ENCODE measurements around the gene EXT2. TPM values are rescaled to one million over a fixed set of nuclear protein-coding genes. Genes with fewer than 3 reads are reported as not detected.

Gene EXT2
- total RNA-seq, 1 donor from 2014 or later = 24.5 TPM

- H3K27ac ChIP-seq (replicated peaks) = no peak overlapping the region
- TF ChIP-seq CTCF (IDR thresholded peaks at IDR 0.05; ENCODE audit: borderline replicate concordance) = no peak
- no peak overlapping the region for H3K4me3 ChIP-seq
- peaks cover 15% of the 10 kb centered on the region for H3K9me3 ChIP-seq (replicated peaks)
- H3K4me1 ChIP-seq = peaks cover 13% of the 10 kb centered on the region
- H3K36me3 ChIP-seq = peaks cover 8% of the 10 kb centered on the region
- intact Hi-C loops (cut with micrococcal nuclease) = loop anchor here (10.0 kb wide), 1 partner anchor 63 kb away; no protein-coding TSS in a partner anchor
- DNase-seq = no peak
- no peaks in the 10 kb centered on the region for H3K27me3 ChIP-seq (ENCODE audit: low read depth)
Measured at GRCh38 chr11:44257338-44258189, 162.1 kb downstream of the EXT2 start.

DNA sequence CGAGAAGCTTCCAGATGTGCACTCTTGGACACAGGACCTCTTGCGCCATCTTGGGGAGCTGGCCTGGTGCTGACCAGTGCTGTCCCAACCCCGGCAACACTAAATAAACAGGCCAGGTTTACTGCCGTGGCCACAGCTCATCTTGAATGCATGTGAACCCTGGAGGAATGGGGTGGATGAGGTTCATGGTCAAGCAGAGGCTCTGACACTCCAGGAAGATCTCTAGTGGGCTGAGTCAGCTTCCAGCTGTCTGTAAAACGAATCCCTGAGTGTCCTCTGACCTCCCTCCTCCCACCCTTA, 162.7 kb downstream of the EXT2 start:
- Histone ChIP-seq H3K27ac (replicated peaks) (no peak overlapping the region), H3K4me3 (no peak overlapping the region), H3K4me1 (peaks cover 13% of the 10 kb centered on the region), H3K9me3 (replicated peaks) (peaks cover 9% of the 10 kb centered on the region), H3K27me3 (ENCODE audit: low read depth) (no peaks in the 10 kb centered on the region), H3K36me3 (peaks cover 2% of the 10 kb centered on the region)
- intact Hi-C loops (cut with micrococcal nuclease) = loop anchor here (10.0 kb wide), 1 partner anchor 63 kb away; no protein-coding TSS in a partner anchor
- no peak for TF ChIP-seq CTCF (IDR thresholded peaks at IDR 0.05; ENCODE audit: borderline replicate concordance)
- no peak for DNase-seq

DNA sequence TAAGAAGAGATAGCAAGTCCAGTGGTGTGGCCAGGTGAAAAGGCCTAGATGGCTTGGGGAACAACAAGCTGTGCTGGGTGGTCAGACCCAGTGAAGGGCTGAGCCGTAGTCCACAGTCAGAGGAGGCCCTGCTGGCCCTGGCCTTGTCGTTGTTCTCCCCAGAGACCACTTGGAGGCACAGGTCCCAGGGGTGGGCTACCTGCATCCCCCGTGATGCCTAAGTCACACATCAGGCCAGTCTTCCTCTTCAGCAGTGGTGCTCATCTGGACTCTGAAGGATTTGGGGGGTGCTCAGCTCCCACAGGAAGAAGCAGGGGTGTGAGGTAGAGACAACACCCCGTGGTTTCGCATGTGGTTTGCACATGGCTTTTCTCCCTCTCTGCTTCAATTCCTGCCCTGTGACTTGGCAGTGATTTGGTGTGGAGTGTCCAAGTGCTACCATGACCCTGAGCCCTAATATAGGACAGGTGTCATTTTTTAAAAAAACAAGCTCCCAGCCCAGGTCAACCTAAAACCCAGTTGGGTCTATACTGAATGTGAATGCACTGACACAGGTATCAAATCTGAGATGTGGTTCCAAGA, 163.5 kb downstream of the EXT2 start:
- H3K36me3 ChIP-seq = no peaks in the 10 kb centered on the region
- no peak overlapping the region for H3K27ac ChIP-seq (replicated peaks)
- no peak for TF ChIP-seq CTCF (IDR thresholded peaks at IDR 0.05; ENCODE audit: borderline replicate concordance)
- H3K27me3 ChIP-seq (ENCODE audit: low read depth) = no peaks in the 10 kb centered on the region
- intact Hi-C loops (cut with micrococcal nuclease) = loop anchor here (10.0 kb wide), 1 partner anchor 64 kb away; no protein-coding TSS in a partner anchor
- peaks cover 1% of the 10 kb centered on the region for H3K9me3 ChIP-seq (replicated peaks)
- H3K4me1 ChIP-seq = peaks cover 13% of the 10 kb centered on the region
- DNase-seq = no peak
- no peak overlapping the region for H3K4me3 ChIP-seq

DNA sequence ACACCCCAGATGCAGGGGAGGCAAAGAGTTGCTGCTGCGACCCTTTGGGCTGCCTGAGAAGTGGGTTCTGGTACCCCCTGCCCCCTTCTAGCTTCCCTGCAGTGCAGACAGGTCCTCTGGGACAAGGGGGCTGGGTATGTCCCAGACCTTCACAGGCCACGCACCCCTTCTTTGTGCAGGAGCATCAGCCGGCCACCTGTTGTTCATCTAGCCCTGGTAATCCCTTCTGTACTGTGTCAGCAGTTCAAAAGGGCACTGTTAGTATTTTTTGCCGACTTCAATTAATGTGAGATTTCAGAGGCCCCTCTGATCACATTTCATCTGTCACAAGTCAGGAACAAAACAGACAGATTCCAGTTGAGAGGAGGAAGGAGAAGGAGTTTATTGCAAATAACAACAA, 164.6 kb downstream of the EXT2 start:
- no peak overlapping the region for H3K27ac ChIP-seq (replicated peaks)
- TF ChIP-seq CTCF (IDR thresholded peaks at IDR 0.05; ENCODE audit: borderline replicate concordance) = no peak
- intact Hi-C loops (cut with micrococcal nuclease) = no loop called here
- peaks cover 4% of the 10 kb centered on the region for H3K27me3 ChIP-seq (ENCODE audit: low read depth)
- H3K4me1 ChIP-seq = peaks cover 13% of the 10 kb centered on the region
- DNase-seq = no peak
- H3K36me3 ChIP-seq = no peaks in the 10 kb centered on the region
- no peaks in the 10 kb centered on the region for H3K9me3 ChIP-seq (replicated peaks)
- no peak overlapping the region for H3K4me3 ChIP-seq

DNA sequence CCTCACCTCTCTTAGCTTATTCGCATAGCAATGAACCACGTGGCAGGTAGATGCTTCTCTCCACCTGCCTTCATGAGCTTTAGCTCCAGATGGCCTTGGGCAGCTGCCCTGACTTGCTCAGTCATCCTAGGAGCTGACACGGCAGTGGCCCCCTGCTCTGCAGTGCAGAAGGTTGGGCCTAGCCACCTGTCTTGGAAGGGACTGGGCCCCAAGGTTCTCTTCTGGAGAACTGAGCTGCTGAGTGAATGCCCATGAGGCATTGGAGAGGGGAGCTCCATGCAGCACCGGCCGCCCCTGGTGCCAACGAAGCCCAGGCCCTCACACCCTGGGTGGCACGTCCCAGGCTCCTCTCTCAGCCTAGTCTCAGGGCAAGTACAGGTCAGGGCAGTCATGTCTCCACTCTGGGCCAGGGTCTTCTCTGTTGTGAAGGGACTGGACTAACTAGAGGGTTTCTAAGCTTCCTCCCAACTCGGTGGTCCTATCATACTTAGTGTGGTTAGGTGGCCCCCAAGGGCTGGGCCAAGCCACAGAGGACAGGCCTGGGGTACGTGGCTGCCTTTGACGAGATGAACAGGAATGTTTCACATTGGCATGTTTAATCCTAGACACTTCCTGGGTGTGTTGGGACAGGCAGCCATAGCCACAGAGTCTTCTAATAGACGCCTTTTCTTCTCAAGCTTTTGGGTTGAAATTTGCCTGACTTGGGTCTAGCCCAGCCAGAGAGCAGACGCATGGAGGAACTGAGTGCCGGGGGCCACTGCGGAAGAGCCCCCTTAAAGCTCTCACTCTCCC, 166.5 kb downstream of the EXT2 start:
- Histone ChIP-seq H3K36me3 (no peaks in the 10 kb centered on the region), H3K9me3 (replicated peaks) (no peaks in the 10 kb centered on the region), H3K27ac (replicated peaks) (no peak overlapping the region), H3K27me3 (ENCODE audit: low read depth) (peaks cover 4% of the 10 kb centered on the region), H3K4me3 (no peak overlapping the region), H3K4me1 (peaks cover 5% of the 10 kb centered on the region)
- TF ChIP-seq CTCF (IDR thresholded peaks at IDR 0.05; ENCODE audit: borderline replicate concordance) = no peak
- intact Hi-C loops (cut with micrococcal nuclease) = no loop called here
- no peak for DNase-seq
